A549 (cell line): Measurements from ENCODE around the gene KIAA1671. TPM values are rescaled to one million over a fixed set of nuclear protein-coding genes. Genes with fewer than 3 reads are reported as not detected.
A peak's percentile ranks its signal among the peaks of the same experiment; 100 is the strongest.

Experiments used
- ATAC-seq, 2 experiments: fragments of 200-7000 bp in 1 of 2; fragments of >200 bp in 1 of 2; cut with Nextera tagmentation in 1 of 2; cut with Tn5 transposase in 1 of 2; 3 replicates each; pipeline versions ENCODE4 v1.8.0 to v1.9.1; 2018 to 2020; ENCODE audit warnings: mild to moderate bottlenecking in 1 of 2, moderate library complexity in 1 of 2
- CTCF ChIA-PET: fragments of 300-600 bp; sonication (Branson Sonifier 250); formaldehyde crosslinking; extraction: SDS; loops from one replicate; lab custom pipeline; 2021; ENCODE audit warnings: antibody characterized with exemption, inconsistent platforms; lab: Yijun Ruan, JAX
- POLR2A ChIA-PET: fragments of 350-600 bp; formaldehyde crosslinking; extraction: SDS; loops from one replicate; lab custom pipeline; 2021; ENCODE audit warnings: antibody characterized with exemption, inconsistent platforms; lab: Yijun Ruan, JAX
- DNase-seq, 2 experiments: peaks; one replicate each; pipeline versions ENCODE4 v3.0.0 to v3.0.0-alpha.2; 2011 to 2016; ENCODE audit warnings: low read depth in 1 of 2, low spot score in 1 of 2
- FAIRE-seq: peaks from 2 replicates; lab custom pipeline; 2011; peaks lifted over from hg19 to GRCh38; lab: Jason Lieb, UNC
- H3K27ac ChIP-seq, 2 experiments: fragments of >200 bp; sonication (Bioruptor Twin); formaldehyde crosslinking; 3 replicates each; pipeline ENCODE4 v1.5.1; 2016 to 2017
- H3K4me1 ChIP-seq: fragments of >200 bp; sonication (Bioruptor Twin); formaldehyde crosslinking; 3 replicates; pipeline ENCODE4 v1.6.1; 2016
- H3K4me2 ChIP-seq: fragments of >200 bp; sonication (Bioruptor Twin); formaldehyde crosslinking; 3 replicates; pipeline ENCODE4 v1.6.1; 2016
- H3K4me3 ChIP-seq: fragments of >200 bp; sonication (Bioruptor Twin); formaldehyde crosslinking; 3 replicates; pipeline ENCODE4 v1.5.1; 2016
- H3K9me3 ChIP-seq: fragments of >200 bp; sonication (Bioruptor Twin); formaldehyde crosslinking; 3 replicates; pipeline ENCODE4 v1.6.1; 2016
- CBX2 ChIP-seq: fragments of 200-600 bp; sonication (generic); IDR thresholded peaks from 2 replicates; pipeline ENCODE4 v1.6.1; 2016; ENCODE audit warnings: low read depth, mild to moderate bottlenecking, borderline replicate concordance
- CBX8 ChIP-seq: fragments of 200-600 bp; sonication (generic); IDR thresholded peaks from 2 replicates; pipeline ENCODE4 v1.6.1; 2016
- CEBPB ChIP-seq, 2 experiments: fragments of >200 bp in 1 of 2; sonication (Bioruptor Twin) in 1 of 2; formaldehyde crosslinking in 1 of 2; IDR thresholded peaks; 2 replicates each; pipeline ENCODE4 v1.6.1; 2012 to 2016
- CHD2 ChIP-seq: fragments of 150-350 bp; IDR thresholded peaks from 2 replicates; pipeline ENCODE4 v1.6.1; 2014; ENCODE audit warnings: low read length; ENCODE audit not compliant: partially characterized antibody
- CHD4 ChIP-seq: fragments of 200-600 bp; sonication (generic); IDR thresholded peaks from 2 replicates; pipeline ENCODE4 v1.6.1; 2016; ENCODE audit warnings: antibody characterized with exemption, mild to moderate bottlenecking, borderline replicate concordance
- EP300 ChIP-seq, 2 experiments: fragments of >200 bp; sonication (Bioruptor Twin); formaldehyde crosslinking; IDR thresholded peaks; 2 replicates in 1 of 2; 3 replicates in 1 of 2; pipeline ENCODE4 v1.6.1; 2016 to 2017
- FOSL2 ChIP-seq, 2 experiments: fragments of 450-650 bp in 1 of 2; fragments of >200 bp in 1 of 2; sonication (Bioruptor Twin) in 1 of 2; formaldehyde crosslinking; IDR thresholded peaks; 2 replicates each; pipeline versions ENCODE4 v1.5.0 to v1.6.1; 2016 to 2020; ENCODE audit warnings: mild to moderate bottlenecking in 1 of 2, moderate library complexity in 1 of 2
- FOXS1 ChIP-seq: fragments of 250-450 bp; sonication (Bioruptor Pico); IDR thresholded peaks from 2 replicates; pipeline ENCODE4 v1.5.0; 2020; ENCODE audit warnings: mild to moderate bottlenecking, moderate library complexity
- HES2 ChIP-seq: fragments of >200 bp; sonication (Bioruptor Twin); formaldehyde crosslinking; IDR thresholded peaks from 2 replicates; pipeline ENCODE4 v1.6.1; 2016
- HMGXB4 ChIP-seq: fragments of 250-450 bp; sonication (Bioruptor Pico); IDR thresholded peaks from 2 replicates; pipeline ENCODE4 v1.5.0; 2021; ENCODE audit warnings: mild to moderate bottlenecking, moderate library complexity, borderline replicate concordance
- KDM5A ChIP-seq: fragments of 200-600 bp; sonication (generic); IDR thresholded peaks from 2 replicates; pipeline ENCODE4 v1.6.1; 2016; ENCODE audit warnings: antibody characterized with exemption, mild to moderate bottlenecking
- MYC ChIP-seq: IDR thresholded peaks from 2 replicates; pipeline ENCODE4 v1.6.1; 2012; ENCODE audit warnings: mild to moderate bottlenecking, inconsistent platforms, low read length, improper control_type of control experiment, borderline replicate concordance
- PHF8 ChIP-seq: fragments of 200-600 bp; sonication (generic); IDR thresholded peaks from 2 replicates; pipeline ENCODE4 v1.6.1; 2016; ENCODE audit warnings: low read depth, mild to moderate bottlenecking, antibody characterized with exemption, moderate library complexity, borderline replicate concordance
- POLR2A ChIP-seq: IDR thresholded peaks from 2 replicates; pipeline ENCODE4 v1.6.1; 2012; ENCODE audit warnings: mild to moderate bottlenecking, low read length
- POLR2AphosphoS2 ChIP-seq: conservative IDR thresholded peaks from 2 replicates; pipeline ENCODE4 v1.6.1; 2012; ENCODE audit warnings: low read length, improper control_type of control experiment, inconsistent platforms
- RAD21 ChIP-seq, 2 experiments: fragments of >200 bp in 1 of 2; sonication (Bioruptor Twin) in 1 of 2; formaldehyde crosslinking in 1 of 2; IDR thresholded peaks in 1 of 2; conservative IDR thresholded peaks in 1 of 2; 2 replicates in 1 of 2; 3 replicates in 1 of 2; pipeline ENCODE4 v1.6.1; 2012 to 2018; ENCODE audit warnings: inconsistent platforms in 1 of 2
- SMC3 ChIP-seq: fragments of >200 bp; sonication (Bioruptor Twin); formaldehyde crosslinking; IDR thresholded peaks from 3 replicates; pipeline ENCODE4 v1.6.1; 2018; ENCODE audit warnings: inconsistent platforms
- SREBF2 ChIP-seq: fragments of 450-650 bp; IDR thresholded peaks from 2 replicates; pipeline ENCODE4 v1.6.1; 2014; ENCODE audit warnings: mild to moderate bottlenecking, moderate library complexity
- ZSCAN20 ChIP-seq: fragments of 250-450 bp; sonication (Bioruptor Pico); IDR thresholded peaks from 2 replicates; pipeline ENCODE4 v1.8.0; 2022; ENCODE audit warnings: mild to moderate bottlenecking, moderate library complexity
- WGBS: methylation state at CpG from one replicate; pipeline ENCODE4 v1.1.6; 2017; ENCODE audit errors: missing lambda C conversion rate; 5-methylcytosine and 5-hydroxymethylcytosine counted together
- polyA plus RNA-seq, 4 experiments: library from polyadenylated mRNA; depleted of rRNA in 3 of 4; stranded (reverse); fragments of >200 nt; fragmentation: RNase III in 1 of 4; extraction: RNeasy Plus Mini Kit Qiagen cat#74134 plus additional on column Dnase treatment in 1 of 4; gene quantifications; 2 replicates in 3 of 4; 3 replicates in 1 of 4; pipeline ENCODE4 v1.2.3, GENCODE V29; 2011 to 2017
- TF ChIP-seq, protein P1 (sequence below): fragments of 200-600 bp; sonication (generic); IDR thresholded peaks from 2 replicates; pipeline ENCODE4 v1.6.1; 2016; ENCODE audit warnings: antibody characterized with exemption, mild to moderate bottlenecking, moderate library complexity
- TF ChIP-seq, protein P2 (sequence below): IDR thresholded peaks from 2 replicates; pipeline ENCODE4 v1.6.1; 2012
- TF ChIP-seq, protein P3 (sequence below): IDR thresholded peaks from 2 replicates; pipeline ENCODE4 v1.6.1; 2012; ENCODE audit warnings: low read depth, borderline replicate concordance

Gene KIAA1671
- polyA plus RNA-seq, 2 of the 4 experiments (the other 2 are of a cell fraction): 5.3 to 7.9 TPM

GRCh38 chr22:25050566-25050965 lies 98.0 kb downstream of the KIAA1671 start:
- ATAC-seq: no peak
- ChIA-PET CTCF (interaction anchor here (0.9 to 6.7 kb wide), 12 partner anchors 9 to 281 kb away, joined by 3 to 112 read pairs (median 5); partner anchors contain the start of genes KIAA1671 and LHFPL7), POLR2A (no interaction called here)
- DNase-seq: no peak
- Histone ChIP-seq H3K4me3 (no peak overlapping the region), H3K4me2 (no peak overlapping the region), H3K9me3 (peaks cover 7% of the 10 kb centered on the region; the same call in 2 of the 3 replicates), H3K4me1 (peaks cover 4% of the 10 kb centered on the region; the same call in 1 of the 3 replicates), H3K27ac (no peak overlapping the region)
- FAIRE-seq: no peak
- 97% methylated on average over 5 of the region's 5 CpGs for WGBS
- TF ChIP-seq CBX2 (no peak), EP300 (IDR thresholded peaks at IDR 0.05) (no peak), KDM5A (no peak), CHD4 (no peak), HES2 (no peak), RAD21 (conservative IDR thresholded peaks at IDR 0.05 in 1 of 2, IDR thresholded peaks at IDR 0.05 in 1 of 2) (no peak), POLR2A (no peak), CHD2 (no peak)
- TF ChIP-seq, protein P1, sequence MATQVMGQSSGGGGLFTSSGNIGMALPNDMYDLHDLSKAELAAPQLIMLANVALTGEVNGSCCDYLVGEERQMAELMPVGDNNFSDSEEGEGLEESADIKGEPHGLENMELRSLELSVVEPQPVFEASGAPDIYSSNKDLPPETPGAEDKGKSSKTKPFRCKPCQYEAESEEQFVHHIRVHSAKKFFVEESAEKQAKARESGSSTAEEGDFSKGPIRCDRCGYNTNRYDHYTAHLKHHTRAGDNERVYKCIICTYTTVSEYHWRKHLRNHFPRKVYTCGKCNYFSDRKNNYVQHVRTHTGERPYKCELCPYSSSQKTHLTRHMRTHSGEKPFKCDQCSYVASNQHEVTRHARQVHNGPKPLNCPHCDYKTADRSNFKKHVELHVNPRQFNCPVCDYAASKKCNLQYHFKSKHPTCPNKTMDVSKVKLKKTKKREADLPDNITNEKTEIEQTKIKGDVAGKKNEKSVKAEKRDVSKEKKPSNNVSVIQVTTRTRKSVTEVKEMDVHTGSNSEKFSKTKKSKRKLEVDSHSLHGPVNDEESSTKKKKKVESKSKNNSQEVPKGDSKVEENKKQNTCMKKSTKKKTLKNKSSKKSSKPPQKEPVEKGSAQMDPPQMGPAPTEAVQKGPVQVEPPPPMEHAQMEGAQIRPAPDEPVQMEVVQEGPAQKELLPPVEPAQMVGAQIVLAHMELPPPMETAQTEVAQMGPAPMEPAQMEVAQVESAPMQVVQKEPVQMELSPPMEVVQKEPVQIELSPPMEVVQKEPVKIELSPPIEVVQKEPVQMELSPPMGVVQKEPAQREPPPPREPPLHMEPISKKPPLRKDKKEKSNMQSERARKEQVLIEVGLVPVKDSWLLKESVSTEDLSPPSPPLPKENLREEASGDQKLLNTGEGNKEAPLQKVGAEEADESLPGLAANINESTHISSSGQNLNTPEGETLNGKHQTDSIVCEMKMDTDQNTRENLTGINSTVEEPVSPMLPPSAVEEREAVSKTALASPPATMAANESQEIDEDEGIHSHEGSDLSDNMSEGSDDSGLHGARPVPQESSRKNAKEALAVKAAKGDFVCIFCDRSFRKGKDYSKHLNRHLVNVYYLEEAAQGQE: no peak
- TF ChIP-seq, protein P2, sequence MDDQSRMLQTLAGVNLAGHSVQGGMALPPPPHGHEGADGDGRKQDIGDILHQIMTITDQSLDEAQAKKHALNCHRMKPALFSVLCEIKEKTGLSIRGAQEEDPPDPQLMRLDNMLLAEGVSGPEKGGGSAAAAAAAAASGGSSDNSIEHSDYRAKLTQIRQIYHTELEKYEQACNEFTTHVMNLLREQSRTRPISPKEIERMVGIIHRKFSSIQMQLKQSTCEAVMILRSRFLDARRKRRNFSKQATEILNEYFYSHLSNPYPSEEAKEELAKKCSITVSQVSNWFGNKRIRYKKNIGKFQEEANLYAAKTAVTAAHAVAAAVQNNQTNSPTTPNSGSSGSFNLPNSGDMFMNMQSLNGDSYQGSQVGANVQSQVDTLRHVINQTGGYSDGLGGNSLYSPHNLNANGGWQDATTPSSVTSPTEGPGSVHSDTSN: no peak
- TF ChIP-seq, protein P3, sequence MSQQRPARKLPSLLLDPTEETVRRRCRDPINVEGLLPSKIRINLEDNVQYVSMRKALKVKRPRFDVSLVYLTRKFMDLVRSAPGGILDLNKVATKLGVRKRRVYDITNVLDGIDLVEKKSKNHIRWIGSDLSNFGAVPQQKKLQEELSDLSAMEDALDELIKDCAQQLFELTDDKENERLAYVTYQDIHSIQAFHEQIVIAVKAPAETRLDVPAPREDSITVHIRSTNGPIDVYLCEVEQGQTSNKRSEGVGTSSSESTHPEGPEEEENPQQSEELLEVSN: no peak

DNA sequence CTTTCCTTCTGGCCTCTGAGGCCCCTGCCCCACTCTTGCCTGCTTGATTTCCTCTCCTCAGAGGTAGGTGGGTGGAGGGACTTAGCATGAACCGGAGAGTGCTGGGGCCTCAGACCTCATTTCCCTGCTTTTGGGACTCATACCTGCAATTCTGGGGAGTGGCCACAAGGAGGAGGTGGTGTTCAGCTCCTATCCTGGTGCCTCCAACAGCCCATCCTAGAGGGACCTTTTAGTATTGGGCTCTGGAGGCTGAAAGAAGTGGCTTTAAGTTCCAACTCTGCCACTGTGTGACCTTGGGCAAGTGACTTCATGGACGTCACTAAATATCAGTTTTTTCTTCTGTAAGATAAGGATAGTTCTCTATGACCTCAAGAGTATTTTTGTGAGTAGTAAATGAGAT lies 98.6 kb downstream of the KIAA1671 start:
- peak in 1 of 2 experiments; percentile 35 for DNase-seq
- WGBS: 73% methylated on average over 2 of the region's 2 CpGs
- H3K4me1 ChIP-seq: peaks cover 4% of the 10 kb centered on the region; the same call in 1 of the 3 replicates
- POLR2A ChIA-PET: no interaction called here
- no peak overlapping the region for H3K4me3 ChIP-seq
- ATAC-seq: peak in 1 of 2 experiments; percentile 51; a peak in 3 of 6 replicates
- CTCF ChIA-PET: interaction anchor here (0.5 to 6.7 kb wide), 12 partner anchors 9 to 151 kb away, joined by 3 to 112 read pairs (median 4); partner anchors contain the start of genes KIAA1671 and LHFPL7
- peaks cover 7% of the 10 kb centered on the region; the same call in 2 of the 3 replicates for H3K9me3 ChIP-seq
- H3K27ac ChIP-seq: no peak overlapping the region
- TF ChIP-seq MYC (no peak), FOSL2 (IDR thresholded peaks at IDR 0.05) (no peak), FOSL2 (CRISPR knock-in tag; IDR thresholded peaks at IDR 0.05) (no peak), POLR2AphosphoS2 (no peak), SREBF2 (no peak), ZSCAN20 (CRISPR knock-in tag) (no peak), EP300 (IDR thresholded peaks at IDR 0.05) (no peak), FOXS1 (CRISPR knock-in tag) (no peak), CBX2 (no peak), CBX8 (no peak), CEBPB (IDR thresholded peaks at IDR 0.05) (no peak), SMC3 (no peak), HMGXB4 (CRISPR knock-in tag) (no peak), PHF8 (no peak)
- TF ChIP-seq, protein P3: no peak
- TF ChIP-seq, all 56 proteins: peak for 0
- no peak overlapping the region for H3K4me2 ChIP-seq
- no peak for FAIRE-seq
